HEK293T (cell line): ENCODE data around the gene DOK7.

Experiments used
- CTCF ChIA-PET: fragments of 350-600 bp; formaldehyde crosslinking; extraction: SDS; loops from one replicate; lab custom pipeline; 2021; ENCODE audit warnings: antibody characterized with exemption, inconsistent platforms; lab: Yijun Ruan, JAX
- POLR2A ChIA-PET: fragments of 350-600 bp; formaldehyde crosslinking; extraction: SDS; loops from one replicate; lab custom pipeline; 2020; ENCODE audit warnings: antibody characterized with exemption, inconsistent platforms; lab: Yijun Ruan, JAX
- DNase-seq: peaks from one replicate; pipeline ENCODE4 v3.0.0; 2012; ENCODE audit warnings: mixed read lengths; ENCODE audit errors: extremely low spot score
- ARNT ChIP-seq: fragments of 450-650 bp; IDR thresholded peaks from 2 replicates; pipeline ENCODE4 v1.6.1; 2017; ENCODE audit warnings: mild to moderate bottlenecking
- BHLHE40 ChIP-seq: fragments of 450-650 bp; IDR thresholded peaks from 2 replicates; pipeline ENCODE4 v1.6.1; 2016; ENCODE audit warnings: mild to moderate bottlenecking, moderate library complexity, borderline replicate concordance
- CTBP1 ChIP-seq: fragments of 450-650 bp; IDR thresholded peaks from 2 replicates; pipeline ENCODE4 v1.6.1; 2016; ENCODE audit warnings: borderline replicate concordance
- ELF4 ChIP-seq: fragments of 450-650 bp; IDR thresholded peaks from 2 replicates; pipeline ENCODE4 v1.6.1; 2017; ENCODE audit warnings: antibody characterized with exemption
- FOXA1 ChIP-seq: fragments of 450-650 bp; IDR thresholded peaks from 2 replicates; pipeline ENCODE4 v1.6.1; 2016; ENCODE audit warnings: mild to moderate bottlenecking
- FOXK2 ChIP-seq: fragments of 450-650 bp; IDR thresholded peaks from 2 replicates; pipeline ENCODE4 v1.6.1; 2016; ENCODE audit warnings: mild to moderate bottlenecking
- FOXM1 ChIP-seq: fragments of 450-650 bp; IDR thresholded peaks from 2 replicates; pipeline ENCODE4 v1.6.1; 2017; ENCODE audit warnings: mild to moderate bottlenecking, borderline replicate concordance
- HDGF ChIP-seq: fragments of 450-650 bp; IDR thresholded peaks from 2 replicates; pipeline ENCODE4 v1.6.1; 2017; ENCODE audit warnings: antibody characterized with exemption, borderline replicate concordance
- L3MBTL2 ChIP-seq: fragments of 450-650 bp; conservative IDR thresholded peaks from 2 replicates; pipeline ENCODE4 v1.6.1; 2016; ENCODE audit warnings: mild to moderate bottlenecking
- LEF1 ChIP-seq: fragments of 450-650 bp; IDR thresholded peaks from 2 replicates; pipeline ENCODE4 v1.6.1; 2017; ENCODE audit warnings: mild to moderate bottlenecking, borderline replicate concordance
- NFRKB ChIP-seq: fragments of 450-650 bp; IDR thresholded peaks from 2 replicates; pipeline ENCODE4 v1.6.1; 2016; ENCODE audit warnings: mild to moderate bottlenecking, moderate library complexity
- PKNOX1 ChIP-seq: fragments of 450-650 bp; IDR thresholded peaks from 2 replicates; pipeline ENCODE4 v1.6.1; 2016
- SP1 ChIP-seq: fragments of 450-650 bp; IDR thresholded peaks from 2 replicates; pipeline ENCODE4 v1.6.1; 2017
- SUZ12 ChIP-seq: fragments of 450-650 bp; IDR thresholded peaks from 2 replicates; pipeline ENCODE4 v1.6.1; 2016; ENCODE audit warnings: mild to moderate bottlenecking
- TARDBP ChIP-seq: fragments of 450-650 bp; IDR thresholded peaks from 2 replicates; pipeline ENCODE4 v1.6.1; 2016
- ZNF384 ChIP-seq: fragments of 450-650 bp; IDR thresholded peaks from 2 replicates; pipeline ENCODE4 v1.6.1; 2016

Gene DOK7

GRCh38 chr4:3445829-3446545 is 17.1 kb upstream of the DOK7 start:
- CTCF ChIA-PET: no interaction called here
- DNase-seq: no peak
- TF ChIP-seq L3MBTL2 (no peak), BHLHE40 (no peak), ELF4 (no peak), SP1 (no peak), LEF1 (no peak), PKNOX1 (no peak), ZNF384 (no peak), FOXA1 (no peak), TARDBP (no peak), HDGF (no peak), FOXM1 (no peak), FOXK2 (no peak), NFRKB (no peak)
- POLR2A ChIA-PET: no interaction called here

- POLR2A ChIA-PET: no interaction called here
- TF ChIP-seq SUZ12: no peak
- TF ChIP-seq L3MBTL2: no peak
- TF ChIP-seq FOXA1: no peak
- TF ChIP-seq LEF1: no peak
- no peak for TF ChIP-seq FOXM1
- TF ChIP-seq NFRKB: no peak
- no peak for TF ChIP-seq TARDBP
- no peak for TF ChIP-seq SP1
- no peak for DNase-seq
- CTCF ChIA-PET: no interaction called here
Observed at GRCh38 chr4:3446631-3447320, 16.3 kb upstream of the DOK7 start.

GRCh38 chr4:3447431-3448395 is 15.4 kb upstream of the DOK7 start:
- TF ChIP-seq LEF1 (no peak), L3MBTL2 (no peak), ARNT (no peak), HDGF (no peak), FOXK2 (no peak), TARDBP (no peak), ELF4 (no peak), SP1 (no peak), PKNOX1 (no peak), FOXM1 (no peak), FOXA1 (no peak), CTBP1 (no peak), BHLHE40 (no peak), ZNF384 (no peak), SUZ12 (no peak)
- POLR2A ChIA-PET: no interaction called here
- CTCF ChIA-PET: no interaction called here
- DNase-seq: no peak

- TF ChIP-seq LEF1 (no peak), CTBP1 (no peak), SUZ12 (no peak), NFRKB (no peak), HDGF (no peak), BHLHE40 (no peak), PKNOX1 (no peak), FOXM1 (no peak), ZNF384 (no peak), SP1 (no peak), TARDBP (no peak), ARNT (no peak), FOXK2 (no peak), FOXA1 (no peak), L3MBTL2 (no peak), ELF4 (no peak)
- POLR2A ChIA-PET: no interaction called here
- DNase-seq: no peak
- CTCF ChIA-PET: no interaction called here
Observed at GRCh38 chr4:3449047-3449573, 14.0 kb upstream of the DOK7 start.
